Measurements from ENCODE around the gene SLC17A1.

- TF ChIP-seq, protein P1, sequence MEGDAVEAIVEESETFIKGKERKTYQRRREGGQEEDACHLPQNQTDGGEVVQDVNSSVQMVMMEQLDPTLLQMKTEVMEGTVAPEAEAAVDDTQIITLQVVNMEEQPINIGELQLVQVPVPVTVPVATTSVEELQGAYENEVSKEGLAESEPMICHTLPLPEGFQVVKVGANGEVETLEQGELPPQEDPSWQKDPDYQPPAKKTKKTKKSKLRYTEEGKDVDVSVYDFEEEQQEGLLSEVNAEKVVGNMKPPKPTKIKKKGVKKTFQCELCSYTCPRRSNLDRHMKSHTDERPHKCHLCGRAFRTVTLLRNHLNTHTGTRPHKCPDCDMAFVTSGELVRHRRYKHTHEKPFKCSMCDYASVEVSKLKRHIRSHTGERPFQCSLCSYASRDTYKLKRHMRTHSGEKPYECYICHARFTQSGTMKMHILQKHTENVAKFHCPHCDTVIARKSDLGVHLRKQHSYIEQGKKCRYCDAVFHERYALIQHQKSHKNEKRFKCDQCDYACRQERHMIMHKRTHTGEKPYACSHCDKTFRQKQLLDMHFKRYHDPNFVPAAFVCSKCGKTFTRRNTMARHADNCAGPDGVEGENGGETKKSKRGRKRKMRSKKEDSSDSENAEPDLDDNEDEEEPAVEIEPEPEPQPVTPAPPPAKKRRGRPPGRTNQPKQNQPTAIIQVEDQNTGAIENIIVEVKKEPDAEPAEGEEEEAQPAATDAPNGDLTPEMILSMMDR (conservative IDR thresholded peaks at IDR 0.05 in 1 of 2, IDR thresholded peaks at IDR 0.05 in 1 of 2; ENCODE audit: low read depth in 1 of 2, low read length in 2 of 2) = no peak
- TF ChIP-seq EZH2 (IDR thresholded peaks at IDR 0.05; ENCODE audit: low read length, missing control alignments) = no peak
These were observed 37.9 kb downstream of the SLC17A1 start for GRCh38 chr6:25793970-25794369.
